A673 (cell line): ENCODE data around the gene ZPR1.

Experiments used
- EZH2 ChIP-seq: fragments of 200-600 bp; sonication (generic); IDR thresholded peaks from 2 replicates; pipeline ENCODE4 v1.6.1; 2017; ENCODE audit warnings: borderline replicate concordance, low read depth, mild to moderate bottlenecking, mixed read lengths, antibody characterized with exemption, low read length; ENCODE audit not compliant: poor library complexity, severe bottlenecking
- TF ChIP-seq, protein P1 (sequence below): fragments of 300-800, 200-600 bp; sonication (generic); conservative IDR thresholded peaks from 2 replicates; pipeline ENCODE4 v1.5.1; 2017; ENCODE audit warnings: low read depth, mild to moderate bottlenecking, antibody characterized with exemption, low read length, moderate library complexity, mixed read lengths

DNA sequence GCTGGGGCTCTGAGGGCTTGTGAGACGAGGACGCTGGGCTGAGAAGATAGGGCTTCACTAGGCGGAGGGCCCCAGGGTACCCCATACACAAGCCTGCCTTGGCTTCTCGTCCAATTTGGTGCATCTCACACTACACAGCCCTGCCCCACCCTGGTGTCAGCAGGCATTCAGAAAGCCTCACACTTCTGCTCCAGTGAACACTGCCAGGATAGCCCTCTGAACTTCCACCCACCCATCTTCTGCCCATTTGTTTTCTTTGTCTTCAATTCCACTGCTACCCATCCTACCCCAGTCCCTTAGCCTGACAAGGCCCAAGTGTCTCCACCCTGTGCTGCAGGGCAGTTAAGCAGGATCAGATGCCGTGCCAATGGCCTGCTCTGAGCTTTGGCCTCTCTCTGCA, 13.2 kb downstream of the ZPR1 start:
- TF ChIP-seq, protein P1, sequence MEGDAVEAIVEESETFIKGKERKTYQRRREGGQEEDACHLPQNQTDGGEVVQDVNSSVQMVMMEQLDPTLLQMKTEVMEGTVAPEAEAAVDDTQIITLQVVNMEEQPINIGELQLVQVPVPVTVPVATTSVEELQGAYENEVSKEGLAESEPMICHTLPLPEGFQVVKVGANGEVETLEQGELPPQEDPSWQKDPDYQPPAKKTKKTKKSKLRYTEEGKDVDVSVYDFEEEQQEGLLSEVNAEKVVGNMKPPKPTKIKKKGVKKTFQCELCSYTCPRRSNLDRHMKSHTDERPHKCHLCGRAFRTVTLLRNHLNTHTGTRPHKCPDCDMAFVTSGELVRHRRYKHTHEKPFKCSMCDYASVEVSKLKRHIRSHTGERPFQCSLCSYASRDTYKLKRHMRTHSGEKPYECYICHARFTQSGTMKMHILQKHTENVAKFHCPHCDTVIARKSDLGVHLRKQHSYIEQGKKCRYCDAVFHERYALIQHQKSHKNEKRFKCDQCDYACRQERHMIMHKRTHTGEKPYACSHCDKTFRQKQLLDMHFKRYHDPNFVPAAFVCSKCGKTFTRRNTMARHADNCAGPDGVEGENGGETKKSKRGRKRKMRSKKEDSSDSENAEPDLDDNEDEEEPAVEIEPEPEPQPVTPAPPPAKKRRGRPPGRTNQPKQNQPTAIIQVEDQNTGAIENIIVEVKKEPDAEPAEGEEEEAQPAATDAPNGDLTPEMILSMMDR: no peak
- no peak for TF ChIP-seq EZH2
